Adrenal gland (tissue), 19 donors: ENCODE data around the gene GAK. TPM values are rescaled to one million over a fixed set of nuclear protein-coding genes. Genes with fewer than 3 reads are reported as not detected.
"Not testable (repeated sequence)": the region's sequence is repeated elsewhere in the genome, so short reads cannot be mapped to it uniquely, and the experiment has no call there.

ENCODE experiments used
- DNase-seq, 7 donors: peaks; one replicate each; pipeline ENCODE4 v3.0.0-alpha.2; 2019 to 2020
- H3K27ac ChIP-seq, 5 donors: fragments of 200-600 bp; sonication (generic) in 4 of 5; 1 replicate in 3 of 5; 2 replicates in 2 of 5; pipeline versions ENCODE4 v1.5.1 to v1.8.0; 2016 to 2020; ENCODE audit warnings: mild to moderate bottlenecking in 1 of 5
- H3K27me3 ChIP-seq: fragments of 200-600 bp; 2 replicates; pipeline ENCODE4 v1.8.0; 2021
- H3K36me3 ChIP-seq, 2 donors: fragments of 200-600 bp; replicated peaks in 1 of 2; 1 replicate in 1 of 2; 2 replicates in 1 of 2; pipeline versions ENCODE4 v1.5.1 to v1.8.0; 2018 to 2022
- H3K4me1 ChIP-seq, 2 donors: fragments of 200-600 bp; replicated peaks in 1 of 2; 1 replicate in 1 of 2; 2 replicates in 1 of 2; pipeline versions ENCODE4 v1.5.1 to v1.8.0; 2018 to 2021
- H3K4me3 ChIP-seq, 4 donors: fragments of 200-600 bp; sonication (generic) in 3 of 4; one replicate each; pipeline ENCODE4 v1.5.1; 2016 to 2018
- H3K9me3 ChIP-seq, 3 donors: fragments of 200-600 bp; sonication (generic) in 1 of 3; replicated peaks in 1 of 3; 1 replicate in 2 of 3; 2 replicates in 1 of 3; pipeline versions ENCODE4 v1.5.1 to v1.8.0; 2016 to 2021
- POLR2A ChIP-seq, 2 donors: fragments of 450-650 bp; IDR thresholded peaks; one replicate each; pipeline ENCODE4 v1.6.1; 2017; ENCODE audit warnings: antibody characterized with exemption in 2 of 2, mild to moderate bottlenecking in 2 of 2, moderate library complexity in 1 of 2
- WGBS, 4 donors: extraction: QIAGEN DNeasy Blood & Tissue Kit in 2 of 4; methylation state at CpG; one replicate each; pipeline versions ENCODE4 v1.1.5 to v1.1.7; 2013 to 2017; 5-methylcytosine and 5-hydroxymethylcytosine counted together
- intact Hi-C, 2 donors: fragments of 100-400 bp; cut with DNase I; formaldehyde crosslinking; loops; one replicate each; pipeline versions ENCODE4 v1.14.1 to v1.15.0; 2022 to 2023
- long read RNA-seq, 10 donors: library from polyadenylated mRNA in 3 of 10; unstranded in 2 of 10; stranded (forward) in 1 of 10; transcript quantifications; one replicate each; pipeline ENCODE4 v2.0.0 and lab custom pipeline, GENCODE V29; 2021 to 2026
- polyA plus RNA-seq, 3 donors: library from polyadenylated mRNA; stranded (reverse); fragments of 200-250 nt in 2 of 3; fragments of 350-450 nt in 1 of 3; fragmentation: Illumina TruSeq in 1 of 3; extraction: RNeasy Lipid Tissue Mini Kit (QIAGEN cat#74804) in 1 of 3; gene quantifications; one replicate each; pipeline ENCODE4 v1.2.3, GENCODE V29; 2013 to 2014
- total RNA-seq, 9 donors: library from RNA; depleted of rRNA in 4 of 9; stranded (reverse); fragments of >200 nt in 4 of 9; fragments of 120-200 nt in 1 of 9; fragmentation: NEBNext Ultra II Directional in 1 of 9; extraction: Animal tissue kit (Norgen Biotek cat#: 25700) in 1 of 9; gene quantifications; one replicate each; pipeline versions ENCODE4 v1.1.0 to v1.2.4, GENCODE V29; 2013 to 2023
- TF ChIP-seq, protein P1 (sequence below), 6 experiments: fragments of 450-650 bp in 4 of 6; fragments of 200-600 bp in 2 of 6; sonication (generic) in 1 of 6; IDR thresholded peaks; 1 replicate in 5 of 6; 2 replicates in 1 of 6; pipeline versions ENCODE4 v1.5.1 to v1.8.0; 2016 to 2021; ENCODE audit warnings: antibody characterized with exemption in 6 of 6, mild to moderate bottlenecking in 2 of 6, moderate library complexity in 1 of 6
- donor health status: healthy with polysubstance abuse.
- donor health status: Bipolar disorder and iron deficiency.
- donor health status: DM: yes; HTN: yes; CAD: no.
- donor health status: DM: no; HTN: no; CAD: no.
- donor health status: DM: no; HTN: no; CAD: no.
- donor health status: DM: yes; HTN: yes; CAD: no.

Gene GAK
- 100 to 1,000 TPM in 6 of 9 donors, 10 to 100 TPM in 3; 69.1 to 176 (median 128) TPM for total RNA-seq
- polyA plus RNA-seq, result 100 to 1,000 TPM in 2 of 3 donors, 10 to 100 TPM in 1; 39.0 to 381 (median 224) TPM
- long read RNA-seq, donor 1, full-length matches to known transcripts, result 9 of 20 reads
- long read RNA-seq, donor 1, partial matches to known transcripts, result 11 of 20 reads
- long read RNA-seq, donor 1, other reads (novel, unspliced or antisense), result 0 of 20 reads
- long read RNA-seq, donor 2, full-length matches to known transcripts, result 6 of 6 reads
- long read RNA-seq, donor 2, partial matches to known transcripts, result 0 of 6 reads
- long read RNA-seq, donor 2, other reads (novel, unspliced or antisense), result 0 of 6 reads
- long read RNA-seq, donor 3, partial matches to known transcripts, result 0 of 3 reads
- long read RNA-seq, donor 3, other reads (novel, unspliced or antisense), result 0 of 3 reads
- long read RNA-seq, donor 4, partial matches to known transcripts, result 7 of 16 reads
- long read RNA-seq, donor 4, other reads (novel, unspliced or antisense), result 5 of 16 reads
- long read RNA-seq, donor 5, full-length matches to known transcripts, result 104 of 210 reads
- long read RNA-seq, donor 5, partial matches to known transcripts, result 39 of 210 reads
- long read RNA-seq, donor 5, other reads (novel, unspliced or antisense), result 67 of 210 reads
- long read RNA-seq, donor 6, partial matches to known transcripts, result 6 of 11 reads
- long read RNA-seq, donor 6, other reads (novel, unspliced or antisense), result 5 of 11 reads
- long read RNA-seq, donor 7, partial matches to known transcripts, result 0 of 5 reads
- long read RNA-seq, donor 7, other reads (novel, unspliced or antisense), result 0 of 5 reads
- long read RNA-seq, donor 8, full-length matches to known transcripts, result 3 of 10 reads
- long read RNA-seq, donor 8, partial matches to known transcripts, result 7 of 10 reads
- long read RNA-seq, donor 8, other reads (novel, unspliced or antisense), result 0 of 10 reads
- long read RNA-seq, donor 9, partial matches to known transcripts, result 6 of 8 reads
- long read RNA-seq, donor 9, other reads (novel, unspliced or antisense), result 0 of 8 reads
- long read RNA-seq, donor 10, full-length matches to known transcripts, result 4 of 12 reads
- long read RNA-seq, donor 10, partial matches to known transcripts, result 8 of 12 reads
- long read RNA-seq, donor 10, other reads (novel, unspliced or antisense), result 0 of 12 reads

DNA sequence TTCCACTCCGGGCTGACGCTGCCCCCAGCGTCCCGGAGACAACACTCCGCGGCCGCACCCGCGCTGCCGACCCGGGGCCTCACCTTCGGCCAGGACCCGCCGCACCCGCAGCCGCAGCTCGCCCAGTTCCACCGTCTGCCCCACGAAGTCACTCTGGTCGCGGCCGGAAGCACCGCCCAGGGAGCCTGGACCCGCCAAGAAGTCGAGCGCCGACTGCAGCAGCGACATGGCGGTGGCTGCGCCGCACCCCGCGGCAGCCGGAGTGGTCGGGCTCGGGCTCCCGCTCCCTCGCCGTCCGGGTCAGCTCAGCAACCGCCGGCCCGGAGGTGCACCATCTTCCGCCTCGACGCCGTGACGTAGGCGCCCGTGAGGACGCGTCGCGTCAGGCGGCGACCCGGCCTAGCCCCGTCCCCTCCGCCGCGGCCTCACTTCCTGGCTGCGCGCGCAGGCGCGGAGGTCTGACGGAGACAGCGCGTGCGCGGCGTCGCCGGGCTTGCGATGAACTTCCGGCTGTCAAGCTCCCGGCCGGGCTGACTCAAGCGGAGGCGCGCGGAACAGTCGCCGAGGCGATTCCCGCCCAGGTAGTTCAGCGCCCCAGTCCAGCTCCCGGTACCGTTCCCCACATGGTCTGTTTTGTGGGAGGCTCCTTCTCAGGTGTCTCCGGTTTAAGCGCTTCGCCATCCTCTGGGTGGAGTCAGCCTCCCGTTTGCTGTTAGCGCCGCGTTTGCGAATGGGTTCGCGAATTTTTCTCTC is at the start of gene GAK, which contains the start of gene TMEM175:
TSS of gene GAK (minus strand) at position 357 of the 753 bp plus-strand sequence. CDS start at position 228, 129 bp downstream.
TSS of gene TMEM175 (plus strand) at position 501 of the 753 bp plus-strand sequence. CDS start 15,280 bp downstream, outside the sequence.
- Histone ChIP-seq H3K27ac (peak within 1 kb of the TSS; percentile 68 to 98 (median 94)), H3K4me3 (peak within 1 kb of the TSS; percentile 62 to 99 (median 82)), H3K36me3 (no peaks in the 10 kb centered on the region), H3K9me3 (no peaks in the 10 kb centered on the region), H3K27me3 (no peaks in the 10 kb centered on the region), H3K4me1 (peaks cover 12 to 43% of the 10 kb centered on the region in 2 donors)
- WGBS, 4 donors, result 0% methylated on average over 7 to 99 of the region's 99 CpGs; no CpG with 5 or more reads in 1 of the 4 donors
- TF ChIP-seq, protein P1, sequence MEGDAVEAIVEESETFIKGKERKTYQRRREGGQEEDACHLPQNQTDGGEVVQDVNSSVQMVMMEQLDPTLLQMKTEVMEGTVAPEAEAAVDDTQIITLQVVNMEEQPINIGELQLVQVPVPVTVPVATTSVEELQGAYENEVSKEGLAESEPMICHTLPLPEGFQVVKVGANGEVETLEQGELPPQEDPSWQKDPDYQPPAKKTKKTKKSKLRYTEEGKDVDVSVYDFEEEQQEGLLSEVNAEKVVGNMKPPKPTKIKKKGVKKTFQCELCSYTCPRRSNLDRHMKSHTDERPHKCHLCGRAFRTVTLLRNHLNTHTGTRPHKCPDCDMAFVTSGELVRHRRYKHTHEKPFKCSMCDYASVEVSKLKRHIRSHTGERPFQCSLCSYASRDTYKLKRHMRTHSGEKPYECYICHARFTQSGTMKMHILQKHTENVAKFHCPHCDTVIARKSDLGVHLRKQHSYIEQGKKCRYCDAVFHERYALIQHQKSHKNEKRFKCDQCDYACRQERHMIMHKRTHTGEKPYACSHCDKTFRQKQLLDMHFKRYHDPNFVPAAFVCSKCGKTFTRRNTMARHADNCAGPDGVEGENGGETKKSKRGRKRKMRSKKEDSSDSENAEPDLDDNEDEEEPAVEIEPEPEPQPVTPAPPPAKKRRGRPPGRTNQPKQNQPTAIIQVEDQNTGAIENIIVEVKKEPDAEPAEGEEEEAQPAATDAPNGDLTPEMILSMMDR (IDR thresholded peaks at IDR 0.05), result peak in 1 of 6 experiments; percentile 31
- TF ChIP-seq POLR2A (IDR thresholded peaks at IDR 0.05), result peak; percentile 76 to 93
- intact Hi-C loops, result no loop called here
- peak; percentile 94 to 98 (median 97) for DNase-seq

DNA sequence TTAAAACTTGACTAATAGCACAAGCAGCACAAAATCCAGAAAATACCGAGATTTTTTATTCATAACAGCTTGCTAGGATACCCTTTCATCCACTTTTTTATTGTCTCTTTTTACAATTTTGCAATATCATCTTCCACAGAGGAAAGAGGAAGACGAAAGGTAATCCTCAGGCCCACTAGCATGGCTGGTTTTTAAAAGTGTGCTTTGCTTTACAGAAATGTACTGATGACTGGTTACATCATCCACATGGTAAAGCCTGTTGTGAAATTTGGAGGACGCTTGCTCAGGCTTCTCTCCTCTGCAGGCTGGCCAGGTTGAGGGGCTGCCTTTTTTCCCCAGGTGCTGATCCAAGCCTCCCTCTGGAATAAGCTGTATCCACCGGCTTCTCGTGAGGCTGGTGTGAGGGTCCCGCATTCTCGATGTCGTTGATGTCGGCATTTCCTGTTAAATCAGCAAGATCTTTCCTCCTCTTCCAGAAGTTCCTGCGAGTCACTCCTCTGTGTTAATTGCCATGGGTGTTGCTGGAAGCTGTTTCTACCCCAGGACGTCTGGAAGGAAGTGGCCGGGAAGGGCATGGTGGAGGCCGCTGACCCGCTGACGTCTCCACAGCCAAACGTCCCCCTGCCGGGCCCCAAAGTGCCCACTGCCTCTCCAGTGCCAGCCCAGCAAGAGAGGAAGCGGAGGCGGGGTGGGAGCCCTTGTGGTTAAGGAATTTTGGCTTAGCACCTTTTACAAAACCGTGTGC is 47.0 kb upstream of the GAK start:
- Histone ChIP-seq H3K9me3 (no peaks in the 10 kb centered on the region), H3K4me3 (no peak overlapping the region), H3K27me3 (no peaks in the 10 kb centered on the region), H3K4me1 (no peaks in the 10 kb centered on the region), H3K36me3 (no peaks in the 10 kb centered on the region), H3K27ac (peak overlapping the region in 1 of 5 donors; percentile 45)
- no peak for DNase-seq
- WGBS, 4 donors, result 58 to 65% (median 60%) methylated on average over 19 to 20 of the region's 20 CpGs
- intact Hi-C loops, result no loop called here
- no peak for TF ChIP-seq POLR2A (IDR thresholded peaks at IDR 0.05)
- TF ChIP-seq, protein P1 (IDR thresholded peaks at IDR 0.05), result no peak

DNA sequence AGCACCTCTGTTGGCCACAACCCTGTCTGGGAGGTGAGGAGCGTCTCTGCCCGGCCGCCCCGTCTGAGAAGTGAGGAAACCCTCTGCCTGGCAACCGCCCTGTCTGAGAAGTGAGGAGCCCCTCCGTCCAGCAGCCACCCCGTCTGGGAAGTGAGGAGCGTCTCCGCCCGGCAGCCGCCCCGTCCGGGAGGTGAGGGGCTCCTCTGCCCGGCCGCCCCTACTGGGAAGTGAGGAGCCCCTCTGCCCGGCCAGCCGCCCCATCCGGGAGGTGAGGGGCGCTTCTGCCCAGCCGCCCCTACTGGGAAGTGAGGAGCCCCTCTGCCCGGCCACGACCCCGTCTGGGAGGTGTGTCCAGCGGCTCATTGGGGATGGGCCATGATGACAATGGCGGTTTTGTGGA is 43.9 kb upstream of the GAK start:
- H3K27ac ChIP-seq, DNase-seq, H3K9me3 ChIP-seq, H3K27me3 ChIP-seq, H3K36me3 ChIP-seq, intact Hi-C loops, H3K4me3 ChIP-seq: not testable (repeated sequence)
- 94 to 99% (median 96%) methylated on average over 5 to 23 of the region's 25 CpGs; no CpG with 5 or more reads in 1 of the 4 donors for WGBS, 4 donors
- H3K4me1 ChIP-seq, result peaks cover 13 to 22% of the 10 kb centered on the region in 2 donors
